IPS-18c (cell line): Measurements from ENCODE around the gene DGKG.

Experiments
- H3K4me3 ChIP-seq: 2 replicates; pipeline ENCODE4 v1.7.0; 2013; ENCODE audit warnings: low read depth, mild to moderate bottlenecking, low read length, moderate library complexity; ENCODE audit not compliant: insufficient read depth
- H3K9me3 ChIP-seq: one replicate; pipeline ENCODE4 v1.6.1; 2013; ENCODE audit warnings: mild to moderate bottlenecking, low read length, moderate library complexity; ENCODE audit not compliant: control insufficient read depth, insufficient read depth

Gene DGKG

GRCh38 chr3:186239321-186239720 lies 122.7 kb downstream of the DGKG start:
- no peak overlapping the region for H3K4me3 ChIP-seq
- no peaks in the 10 kb centered on the region for H3K9me3 ChIP-seq

- H3K4me3 ChIP-seq, result no peak overlapping the region
- no peaks in the 10 kb centered on the region for H3K9me3 ChIP-seq
These were observed 124.1 kb downstream of the DGKG start for GRCh38 chr3:186237915-186238314.

GRCh38 chr3:186236357-186237020 lies 125.5 kb downstream of the DGKG start:
- Histone ChIP-seq H3K9me3 (no peaks in the 10 kb centered on the region), H3K4me3 (no peak overlapping the region)

- no peaks in the 10 kb centered on the region for H3K9me3 ChIP-seq
- no peak overlapping the region for H3K4me3 ChIP-seq
These were observed 126.5 kb downstream of the DGKG start for GRCh38 chr3:186235554-186235953.

- no peak overlapping the region for H3K4me3 ChIP-seq
- no peaks in the 10 kb centered on the region for H3K9me3 ChIP-seq
These were observed 127.9 kb downstream of the DGKG start for GRCh38 chr3:186234152-186234551.

DNA sequence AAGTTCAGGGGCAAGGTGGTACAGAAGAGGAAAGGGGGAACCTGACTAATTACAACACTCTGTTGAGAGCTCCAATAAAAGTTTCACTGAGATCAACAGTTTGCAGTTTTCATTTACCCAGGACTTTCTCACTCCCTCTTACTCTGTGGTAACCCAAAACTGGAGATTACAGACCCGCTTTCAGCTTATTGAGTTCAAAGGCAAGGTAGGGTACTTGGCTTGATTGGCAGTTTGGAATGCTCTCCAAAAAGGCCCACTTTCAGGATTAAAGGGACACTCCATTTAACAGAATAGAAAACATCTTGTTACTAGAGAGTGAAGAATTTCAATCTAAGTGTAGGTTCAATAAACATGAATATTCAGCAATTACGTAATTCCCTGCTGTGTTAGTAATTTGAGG lies 135.6 kb downstream of the DGKG start:
- Histone ChIP-seq H3K9me3 (no peaks in the 10 kb centered on the region), H3K4me3 (no peak overlapping the region)

GRCh38 chr3:186225603-186226002 lies 136.4 kb downstream of the DGKG start:
- no peaks in the 10 kb centered on the region for H3K9me3 ChIP-seq
- H3K4me3 ChIP-seq, result no peak overlapping the region

GRCh38 chr3:186224041-186224610 lies 137.9 kb downstream of the DGKG start:
- H3K9me3 ChIP-seq, result no peaks in the 10 kb centered on the region
- no peak overlapping the region for H3K4me3 ChIP-seq

- Histone ChIP-seq H3K9me3 (no peaks in the 10 kb centered on the region), H3K4me3 (no peak overlapping the region)
These were observed 138.6 kb downstream of the DGKG start for GRCh38 chr3:186223476-186223875.

GRCh38 chr3:186221760-186222378 lies 140.2 kb downstream of the DGKG start:
- Histone ChIP-seq H3K4me3 (no peak overlapping the region), H3K9me3 (no peaks in the 10 kb centered on the region)

DNA sequence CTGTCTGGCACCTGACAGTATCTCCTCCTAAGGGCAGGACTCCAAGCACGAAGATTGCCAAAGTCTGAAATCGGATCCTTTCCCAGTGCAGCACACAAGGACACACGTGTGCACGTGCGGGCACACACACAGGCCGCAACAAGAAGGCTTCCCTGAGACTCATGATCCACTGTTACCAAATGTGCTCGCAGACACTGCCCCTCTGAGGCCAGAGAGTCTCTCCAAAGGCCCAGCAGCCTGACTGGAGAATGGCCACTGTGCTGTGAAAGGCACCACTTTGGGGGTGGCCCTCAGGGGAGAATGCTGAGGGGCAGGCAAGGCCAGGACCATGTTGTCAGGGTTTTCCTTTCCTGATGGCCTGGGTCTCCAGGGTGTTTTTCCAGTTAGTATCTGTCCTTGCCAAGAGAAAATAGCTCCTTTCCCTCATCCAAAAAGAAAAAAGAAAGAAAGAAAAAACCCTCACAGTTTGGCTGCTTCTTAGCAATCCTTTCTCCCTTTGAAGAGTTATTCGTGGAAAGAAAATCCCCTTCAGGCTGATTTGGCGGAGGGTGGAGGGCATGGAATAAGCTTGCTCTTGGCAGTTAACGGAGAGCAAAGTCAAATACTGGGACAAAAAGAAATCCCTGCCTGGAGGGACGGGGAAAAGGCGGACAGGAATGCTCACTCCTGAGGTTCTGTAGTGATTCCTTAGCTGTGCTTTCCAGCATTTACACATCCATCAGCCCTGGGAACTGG lies 141.0 kb downstream of the DGKG start:
- H3K4me3 ChIP-seq, result no peak overlapping the region
- H3K9me3 ChIP-seq, result no peaks in the 10 kb centered on the region

GRCh38 chr3:186220365-186220764 lies 141.7 kb downstream of the DGKG start:
- Histone ChIP-seq H3K9me3 (no peaks in the 10 kb centered on the region), H3K4me3 (no peak overlapping the region)

DNA sequence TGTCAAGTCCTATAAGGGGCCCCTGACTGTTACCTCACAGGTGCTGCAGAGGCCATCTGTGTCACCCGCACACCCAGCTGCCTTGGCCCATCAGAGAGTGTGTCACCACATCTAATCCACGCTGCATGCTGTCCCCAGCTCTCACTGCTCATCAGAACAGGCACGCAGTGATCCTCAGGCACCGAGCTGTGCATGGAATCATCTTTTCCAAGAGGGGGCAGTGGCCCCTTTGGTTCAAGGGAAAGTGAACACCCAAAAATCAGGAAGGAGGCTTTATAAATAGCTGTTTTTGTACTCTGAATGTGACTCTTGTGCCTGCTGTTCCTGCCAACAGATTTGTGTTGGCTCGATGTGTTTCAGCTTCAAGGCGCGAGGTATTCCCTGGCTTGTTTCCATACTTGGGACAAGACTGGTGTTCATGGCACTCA lies 142.8 kb downstream of the DGKG start:
- Histone ChIP-seq H3K4me3 (no peak overlapping the region), H3K9me3 (no peaks in the 10 kb centered on the region)

DNA sequence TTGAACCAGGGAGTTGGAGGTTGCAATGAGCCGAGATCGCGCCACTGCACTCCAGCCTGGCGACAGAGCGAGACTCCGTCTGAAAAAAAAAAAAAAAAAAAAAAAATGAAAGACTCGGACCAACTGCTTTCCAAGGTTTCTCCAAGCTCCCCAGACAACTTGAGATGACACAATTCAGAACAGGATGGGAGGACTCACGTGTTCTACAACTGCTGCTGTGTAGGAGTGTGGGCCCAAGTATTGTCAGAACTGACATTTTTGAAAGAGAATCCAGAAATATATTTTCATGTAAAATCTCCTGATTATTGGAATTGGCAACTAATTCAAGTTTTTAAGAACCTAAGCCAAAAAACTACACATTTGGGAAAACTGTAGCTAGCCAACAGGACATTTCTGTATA lies 143.6 kb downstream of the DGKG start:
- no peak overlapping the region for H3K4me3 ChIP-seq

GRCh38 chr3:186217820-186218164 lies 144.2 kb downstream of the DGKG start:
- Histone ChIP-seq H3K4me3 (no peak overlapping the region), H3K9me3 (no peaks in the 10 kb centered on the region)

More for the DNA sequence above, 143.6 kb downstream of the DGKG start:
- no peaks in the 10 kb centered on the region for H3K9me3 ChIP-seq

GRCh38 chr3:186216900-186217819 lies 144.9 kb downstream of the DGKG start:
- H3K4me3 ChIP-seq, result no peak overlapping the region
- no peaks in the 10 kb centered on the region for H3K9me3 ChIP-seq

DNA sequence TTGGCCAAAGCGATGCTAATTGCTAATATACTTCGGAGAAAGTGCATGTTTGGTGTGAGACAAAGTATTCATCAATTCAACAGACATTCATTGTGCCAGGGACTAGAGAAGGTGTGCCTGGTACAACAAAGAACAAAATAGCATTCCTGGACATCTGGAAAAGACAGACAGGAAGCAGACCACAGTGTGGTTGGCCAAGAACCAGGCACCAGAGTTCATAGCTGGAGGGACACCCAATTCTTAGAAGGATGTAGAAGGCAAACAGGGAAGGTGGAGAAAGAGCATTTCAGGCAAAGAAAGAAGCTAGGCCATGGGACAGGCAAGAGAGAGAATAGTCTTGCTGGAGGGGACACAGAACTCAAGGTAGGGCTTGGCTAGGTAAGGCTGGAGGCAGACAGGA lies 147.4 kb downstream of the DGKG start:
- no peaks in the 10 kb centered on the region for H3K9me3 ChIP-seq
- H3K4me3 ChIP-seq, result no peak overlapping the region
